CD4-positive, alpha-beta T cell (primary cell): ENCODE results near the gene TCF3. TPM values are rescaled to one million over a fixed set of nuclear protein-coding genes. Genes with fewer than 3 reads are reported as not detected.

ENCODE experiments used
- ATAC-seq: fragments of 200-7000 bp; cut with Tn5 transposase; one replicate; pipeline ENCODE4 v1.10.0; 2022; ENCODE audit warnings: mild to moderate bottlenecking; ENCODE audit not compliant: poor library complexity
- CTCF ChIA-PET: fragments of 350-600 bp; sonication (Branson Sonifier 250); formaldehyde crosslinking; loops from one replicate; lab custom pipeline; 2021; ENCODE audit warnings: antibody characterized with exemption, inconsistent platforms; lab: Charles Lee
- POLR2A ChIA-PET: fragments of 350-600 bp; sonication (Branson Sonifier 250); formaldehyde crosslinking; loops from one replicate; lab custom pipeline; 2021; ENCODE audit warnings: antibody characterized with exemption, inconsistent platforms; lab: Charles Lee
- DNase-seq, 14 experiments: peaks; one replicate each; pipeline ENCODE4 v3.0.0-alpha.2; 2013 to 2020; ENCODE audit warnings: mixed read lengths in 2 of 14
- H3K27ac ChIP-seq, 2 donors: one replicate each; pipeline versions ENCODE4 v1.5.1 to v1.7.0; 2013; ENCODE audit warnings: low read length in 2 of 2, low read depth in 1 of 2, mild to moderate bottlenecking in 1 of 2
- H3K27me3 ChIP-seq, 2 experiments: 1 replicate in 1 of 2; 2 replicates in 1 of 2; pipeline versions ENCODE4 v1.6.1 to v1.7.0; 2013; ENCODE audit warnings: low read length in 2 of 2, control low read depth in 1 of 2, mild to moderate bottlenecking in 1 of 2, moderate library complexity in 1 of 2; ENCODE audit not compliant: insufficient read depth in 2 of 2, control insufficient read depth in 1 of 2
- H3K36me3 ChIP-seq: one replicate; pipeline ENCODE4 v1.6.1; 2013; ENCODE audit warnings: low read length, control low read depth; ENCODE audit not compliant: insufficient read depth
- H3K4me1 ChIP-seq: one replicate; pipeline ENCODE4 v1.6.1; 2013; ENCODE audit warnings: low read length, control low read depth; ENCODE audit not compliant: insufficient read depth
- H3K4me3 ChIP-seq: one replicate; pipeline ENCODE4 v1.5.1; 2013; ENCODE audit warnings: mild to moderate bottlenecking, low read length, moderate library complexity
- H3K9me3 ChIP-seq, 2 experiments: 1 replicate in 1 of 2; 2 replicates in 1 of 2; pipeline versions ENCODE4 v1.6.1 to v1.7.0; 2013; ENCODE audit warnings: low read length in 2 of 2, mild to moderate bottlenecking in 2 of 2, control low read depth in 1 of 2, moderate library complexity in 1 of 2; ENCODE audit not compliant: control insufficient read depth in 1 of 2, insufficient read depth in 1 of 2
- H3K27ac Mint-ChIP-seq: one replicate; pipeline ENCODE4 v1.8.0; 2020; ENCODE audit warnings: mixed read lengths
- H3K27me3 Mint-ChIP-seq: one replicate; pipeline ENCODE4 v1.8.0; 2021; ENCODE audit warnings: mixed read lengths
- H3K36me3 Mint-ChIP-seq: one replicate; pipeline ENCODE4 v1.8.0; 2021; ENCODE audit warnings: low read depth, mixed read lengths
- H3K4me1 Mint-ChIP-seq: one replicate; pipeline ENCODE4 v1.8.0; 2021; ENCODE audit warnings: low read depth, mixed read lengths
- H3K4me3 Mint-ChIP-seq: one replicate; pipeline ENCODE4 v1.8.0; 2020; ENCODE audit warnings: mild to moderate bottlenecking, mixed read lengths
- H3K9me3 Mint-ChIP-seq: one replicate; pipeline ENCODE4 v1.8.0; 2020; ENCODE audit warnings: mixed read lengths
- intact Hi-C, 2 experiments: fragments of 100-400 bp; cut with DNase I in 1 of 2; cut with micrococcal nuclease in 1 of 2; formaldehyde crosslinking; loops; one replicate each; pipeline versions ENCODE4 v1.15.1 to v1.9.0; 2023 to 2025; cut with DNase I, micrococcal nuclease
- total RNA-seq, 174 experiments: library from RNA in 2 of 174; stranded (reverse) in 2 of 174; gene quantifications; one replicate each; pipeline ENCODE4 v1.2.3 and lab custom pipeline; 2021 to 2026
- TF ChIP-seq, protein P1 (sequence below): fragments of 200-600 bp; IDR thresholded peaks from one replicate; pipeline ENCODE4 v1.8.0; 2022; ENCODE audit warnings: antibody characterized with exemption, mild to moderate bottlenecking

TCF3 gene
- total RNA-seq, 2 experiments from 2014 or later, result 51.2 to 52.2 TPM

GRCh38 chr19:1560286-1560882 is 92.0 kb downstream of the TCF3 start:
- H3K27ac Mint-ChIP-seq, result no peak overlapping the region
- TF ChIP-seq, protein P1, sequence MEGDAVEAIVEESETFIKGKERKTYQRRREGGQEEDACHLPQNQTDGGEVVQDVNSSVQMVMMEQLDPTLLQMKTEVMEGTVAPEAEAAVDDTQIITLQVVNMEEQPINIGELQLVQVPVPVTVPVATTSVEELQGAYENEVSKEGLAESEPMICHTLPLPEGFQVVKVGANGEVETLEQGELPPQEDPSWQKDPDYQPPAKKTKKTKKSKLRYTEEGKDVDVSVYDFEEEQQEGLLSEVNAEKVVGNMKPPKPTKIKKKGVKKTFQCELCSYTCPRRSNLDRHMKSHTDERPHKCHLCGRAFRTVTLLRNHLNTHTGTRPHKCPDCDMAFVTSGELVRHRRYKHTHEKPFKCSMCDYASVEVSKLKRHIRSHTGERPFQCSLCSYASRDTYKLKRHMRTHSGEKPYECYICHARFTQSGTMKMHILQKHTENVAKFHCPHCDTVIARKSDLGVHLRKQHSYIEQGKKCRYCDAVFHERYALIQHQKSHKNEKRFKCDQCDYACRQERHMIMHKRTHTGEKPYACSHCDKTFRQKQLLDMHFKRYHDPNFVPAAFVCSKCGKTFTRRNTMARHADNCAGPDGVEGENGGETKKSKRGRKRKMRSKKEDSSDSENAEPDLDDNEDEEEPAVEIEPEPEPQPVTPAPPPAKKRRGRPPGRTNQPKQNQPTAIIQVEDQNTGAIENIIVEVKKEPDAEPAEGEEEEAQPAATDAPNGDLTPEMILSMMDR, result no peak
- H3K36me3 Mint-ChIP-seq, result no peaks in the 10 kb centered on the region
- POLR2A ChIA-PET, result no interaction called here
- DNase-seq, result no peak
- H3K4me3 Mint-ChIP-seq, result no peak overlapping the region
- no peak overlapping the region for H3K27ac ChIP-seq
- no peaks in the 10 kb centered on the region for H3K4me1 ChIP-seq
- H3K36me3 ChIP-seq, result no peaks in the 10 kb centered on the region
- no peak overlapping the region for H3K4me3 ChIP-seq
- no peaks in the 10 kb centered on the region for H3K27me3 ChIP-seq
- no peaks in the 10 kb centered on the region for H3K9me3 Mint-ChIP-seq
- intact Hi-C loops, result no loop called here
- CTCF ChIA-PET, result no interaction called here
- no peaks in the 10 kb centered on the region for H3K27me3 Mint-ChIP-seq
- H3K9me3 ChIP-seq, result no peaks in the 10 kb centered on the region
- H3K4me1 Mint-ChIP-seq, result no peaks in the 10 kb centered on the region
- ATAC-seq, result no peak

Other genes starting within 250 kb of the TCF3 start
- 100 to 1,000 TPM; 128 to 133 TPM for gene DAZAP1, start 245.0 kb downstream of the TCF3 start, total RNA-seq
- 1,000 to 10,000 TPM; 2,193 to 2,200 TPM for gene RPS15, start 214.2 kb downstream of the TCF3 start, total RNA-seq
- gene APC2, start 202.5 kb downstream of the TCF3 start, total RNA-seq, result under 1 TPM; 0.20 to 0.30 TPM
- gene C19orf25, start 173.4 kb downstream of the TCF3 start, total RNA-seq, result 10 to 100 TPM; 14.9 to 15.8 TPM
- 1 to 10 TPM; 4.2 to 5.2 TPM for gene PCSK4, start 162.3 kb downstream of the TCF3 start, total RNA-seq
- 1 to 10 TPM; 2.2 to 2.8 TPM for gene REEP6, start 161.4 kb downstream of the TCF3 start, total RNA-seq
- 1 to 10 TPM; 4.3 to 5.7 TPM for gene ADAMTSL5, start 139.6 kb downstream of the TCF3 start, total RNA-seq
- gene PLK5, start 128.5 kb downstream of the TCF3 start, total RNA-seq, result under 1 TPM in 1 of 2 experiments, not detected in 1; 0.14 TPM
- gene MEX3D, start 84.3 kb downstream of the TCF3 start, total RNA-seq, result 1 to 10 TPM; 1.6 to 2.3 TPM
- gene MBD3, start 59.8 kb downstream of the TCF3 start, total RNA-seq, result 10 to 100 TPM; 34.3 to 35.2 TPM
- gene UQCR11, start 47.2 kb downstream of the TCF3 start, total RNA-seq, result 10 to 100 TPM; 88.9 to 93.8 TPM
- gene ONECUT3, start 100.9 kb upstream of the TCF3 start, total RNA-seq, result not detected
- 1 to 10 TPM; 2.5 to 3.2 TPM for gene ATP8B3, start 159.7 kb upstream of the TCF3 start, total RNA-seq
- 100 to 1,000 TPM; 106 to 114 TPM for gene REXO1, start 195.9 kb upstream of the TCF3 start, total RNA-seq
- gene KLF16, start 211.0 kb upstream of the TCF3 start, total RNA-seq, result 10 to 100 TPM; 83.8 to 89.2 TPM
- 100 to 1,000 TPM; 156 to 172 TPM for gene ABHD17A, start 232.9 kb upstream of the TCF3 start, total RNA-seq